Activated CD8-positive, alpha-beta T cell treated with anti-CD3 and anti-CD28 coated beads for 36 hours (primary cell): ENCODE measurements around the gene PLK3. TPM values are rescaled to one million over a fixed set of nuclear protein-coding genes. Genes with fewer than 3 reads are reported as not detected.
"Not testable (repeated sequence)": the region's sequence is repeated elsewhere in the genome, so short reads cannot be mapped to it uniquely, and the experiment has no call there.

Experiments used
- ATAC-seq: fragments of 200-7000 bp; cut with Tn5 transposase; one replicate; pipeline ENCODE4 v1.10.0; 2021; ENCODE audit warnings: mild to moderate bottlenecking, moderate library complexity
- CTCF ChIA-PET: fragments of 350-600 bp; sonication (Branson Sonifier 250); formaldehyde crosslinking; loops from one replicate; lab custom pipeline; 2021; ENCODE audit warnings: antibody characterized with exemption; lab: Charles Lee
- POLR2A ChIA-PET: fragments of 350-600 bp; sonication (Branson Sonifier 250); formaldehyde crosslinking; loops from one replicate; lab custom pipeline; 2021; ENCODE audit warnings: antibody characterized with exemption; lab: Charles Lee
- DNase-seq: peaks from one replicate; pipeline ENCODE4 v3.0.0-alpha.2; 2020
- H3K27ac Mint-ChIP-seq: one replicate; pipeline ENCODE4 v1.8.0; 2021; ENCODE audit warnings: mild to moderate bottlenecking, mixed read lengths
- H3K27me3 Mint-ChIP-seq: one replicate; pipeline ENCODE4 v1.8.0; 2021; ENCODE audit warnings: mixed read lengths
- H3K36me3 Mint-ChIP-seq: one replicate; pipeline ENCODE4 v1.8.0; 2021; ENCODE audit warnings: low read depth, mixed read lengths
- H3K4me1 Mint-ChIP-seq: one replicate; pipeline ENCODE4 v1.8.0; 2021; ENCODE audit warnings: low read depth, mixed read lengths
- H3K4me3 Mint-ChIP-seq: one replicate; pipeline ENCODE4 v1.8.0; 2021; ENCODE audit warnings: mild to moderate bottlenecking, moderate library complexity, mixed read lengths
- H3K9me3 Mint-ChIP-seq: one replicate; pipeline ENCODE4 v1.8.0; 2021; ENCODE audit warnings: mixed read lengths
- CTCF ChIP-seq: fragments of 200-600 bp; IDR thresholded peaks from one replicate; pipeline ENCODE4 v1.8.0; 2022; ENCODE audit warnings: antibody characterized with exemption, mild to moderate bottlenecking
- intact Hi-C: fragments of 100-400 bp; cut with micrococcal nuclease; formaldehyde crosslinking; loops from one replicate; pipeline ENCODE4 v1.10.0; 2022
- total RNA-seq, 2 experiments: library from RNA; stranded (reverse); gene quantifications; one replicate each; pipeline ENCODE4 v1.2.3, GENCODE V29; 2021

PLK3 gene
- 10 to 100 TPM; 36.4 to 36.6 TPM for total RNA-seq

GRCh38 chr1:44799770-44800584, at the start of gene PLK3:
PLK3 (plus strand) TSS chr1:44800377; CDS start chr1:44800464, 87 bp downstream.
- DNase-seq = peak; percentile 99
- Mint-ChIP-seq H3K4me1 (peaks cover 35% of the 10 kb centered on the region), H3K27ac (peak within 1 kb of the TSS; percentile 100), H3K9me3 (no peaks in the 10 kb centered on the region), H3K27me3 (no peaks in the 10 kb centered on the region), H3K4me3 (peak within 1 kb of the TSS; percentile 84), H3K36me3 (peaks cover 38% of the 10 kb centered on the region)
- TF ChIP-seq CTCF = peak; percentile 76
- POLR2A ChIA-PET = interaction anchor here (1.0 to 8.3 kb wide), 11 partner anchors 9 to 505 kb away, joined by 3 to 130 read pairs (median 32); partner anchors contain the start of genes BEST4, BTBD19, DYNLT4 and RNU5D-1
- intact Hi-C loops = loop anchor here (10.0 kb wide), 1 partner anchor 505 kb away; no protein-coding TSS in a partner anchor
- ATAC-seq = peak; percentile 90
- CTCF ChIA-PET = interaction anchor here (0.7 to 4.6 kb wide), 18 partner anchors 10 to 167 kb away, joined by 3 to 51 read pairs (median 4); partner anchors contain the start of genes BEST4, BTBD19 and RNU5D-1

GRCh38 chr1:44757420-44757819, 42.8 kb upstream of the PLK3 start:
- Mint-ChIP-seq H3K9me3 (no peaks in the 10 kb centered on the region), H3K4me1 (peaks cover 14% of the 10 kb centered on the region), H3K36me3 (peaks cover 67% of the 10 kb centered on the region), H3K4me3 (no peak overlapping the region), H3K27me3 (no peaks in the 10 kb centered on the region), H3K27ac (no peak overlapping the region)
- no peak for TF ChIP-seq CTCF
- DNase-seq (no peak), ATAC-seq (no peak)
- ChIA-PET POLR2A (interaction anchor here (0.9 to 4.3 kb wide), 3 partner anchors 11 to 26 kb away, joined by 3 to 36 read pairs (median 4); partner anchors contain the start of gene RPS8), CTCF (interaction anchor here (1.7 kb wide), 1 partner anchor 10 kb away, joined by 5 read pairs; no protein-coding TSS in a partner anchor)
- intact Hi-C loops = no loop called here

GRCh38 chr1:44759077-44759476, 41.1 kb upstream of the PLK3 start:
- H3K9me3 Mint-ChIP-seq = no peaks in the 10 kb centered on the region
- no peaks in the 10 kb centered on the region for H3K27me3 Mint-ChIP-seq
- ChIA-PET CTCF (interaction anchor here (1.1 to 2.0 kb wide), 4 partner anchors 9 to 30 kb away, joined by 3 to 6 read pairs (median 5); no protein-coding TSS in a partner anchor), POLR2A (interaction anchor here (0.6 to 5.0 kb wide), 10 partner anchors 9 to 55 kb away, joined by 3 to 36 read pairs (median 3); partner anchors contain the start of genes RNU5D-1 and RPS8)
- DNase-seq (no peak), ATAC-seq (no peak)
- intact Hi-C loops = no loop called here
- TF ChIP-seq CTCF = no peak
- peaks cover 5% of the 10 kb centered on the region for H3K4me1 Mint-ChIP-seq
- H3K4me3 Mint-ChIP-seq = no peak overlapping the region
- no peak overlapping the region for H3K27ac Mint-ChIP-seq
- peaks cover 68% of the 10 kb centered on the region for H3K36me3 Mint-ChIP-seq

GRCh38 chr1:44760876-44761275, 39.3 kb upstream of the PLK3 start:
- DNase-seq (no peak), ATAC-seq (no peak)
- H3K27ac Mint-ChIP-seq = no peak overlapping the region
- H3K27me3 Mint-ChIP-seq = no peaks in the 10 kb centered on the region
- intact Hi-C loops = no loop called here
- ChIA-PET CTCF (interaction anchor here (2.0 kb wide), 1 partner anchor 10 kb away, joined by 5 read pairs; no protein-coding TSS in a partner anchor), POLR2A (interaction anchor here (0.7 to 5.0 kb wide), 9 partner anchors 10 to 60 kb away, joined by 3 to 36 read pairs (median 4); partner anchors contain the start of genes RNU5D-1 and RPS8)
- peaks cover 4% of the 10 kb centered on the region for H3K4me1 Mint-ChIP-seq
- H3K36me3 Mint-ChIP-seq = peaks cover 63% of the 10 kb centered on the region
- H3K9me3 Mint-ChIP-seq = no peaks in the 10 kb centered on the region
- no peak overlapping the region for H3K4me3 Mint-ChIP-seq
- no peak for TF ChIP-seq CTCF

- not testable (repeated sequence) for H3K9me3 Mint-ChIP-seq
Observed at GRCh38 chr1:44766421-44766820, 33.8 kb upstream of the PLK3 start.

More at GRCh38 chr1:44766421-44766820, 33.8 kb upstream of the PLK3 start:
- peaks cover 42% of the 10 kb centered on the region for H3K36me3 Mint-ChIP-seq
- H3K27me3 Mint-ChIP-seq, H3K4me3 Mint-ChIP-seq, H3K27ac Mint-ChIP-seq, DNase-seq, intact Hi-C loops, ATAC-seq, H3K4me1 Mint-ChIP-seq: not testable (repeated sequence)
- ChIA-PET CTCF (interaction anchor here (1.4 to 3.1 kb wide), 3 partner anchors 9 to 36 kb away, joined by 5 to 10 read pairs (median 5); partner anchors contain the start of genes RNU5D-1 and RPS8), POLR2A (interaction anchor here (0.6 to 3.9 kb wide), 13 partner anchors 8 to 1296 kb away, joined by 3 to 39 read pairs (median 6); partner anchors contain the start of genes KIF2C and RPS8)
